Thoracic aorta (tissue), 2 donors: ENCODE results near the gene CAMKMT. TPM values are rescaled to one million over a fixed set of nuclear protein-coding genes. Genes with fewer than 3 reads are reported as not detected.

Source experiments
- ATAC-seq: fragments of 150-250 bp; one replicate; pipeline ENCODE4 v1.8.0; 2017; ENCODE audit warnings: low read depth; ENCODE audit not compliant: insufficient number of reproducible peaks, low FRiP score
- DNase-seq: peaks from one replicate; pipeline ENCODE4 v3.0.0-alpha.2; 2020; ENCODE audit warnings: low spot score
- H3K27ac ChIP-seq, 2 donors: fragments of 200-600 bp; sonication (generic); 1 replicate in 1 of 2; 2 replicates in 1 of 2; pipeline ENCODE4 v1.5.1; 2016; ENCODE audit warnings: mild to moderate bottlenecking in 2 of 2, moderate library complexity in 2 of 2
- H3K27me3 ChIP-seq: fragments of 200-600 bp; sonication (generic); replicated peaks from 2 replicates; pipeline ENCODE4 v1.6.0; 2016; ENCODE audit warnings: mild to moderate bottlenecking; ENCODE audit not compliant: insufficient read depth
- H3K36me3 ChIP-seq: fragments of 200-600 bp; sonication (generic); one replicate; pipeline ENCODE4 v1.5.1; 2016
- H3K4me1 ChIP-seq, 2 donors: fragments of 200-600 bp; sonication (generic); 1 replicate in 1 of 2; 2 replicates in 1 of 2; pipeline versions ENCODE4 v1.5.1 to v1.6.0; 2016; ENCODE audit warnings: low read depth in 2 of 2, mild to moderate bottlenecking in 1 of 2; ENCODE audit not compliant: control insufficient read depth in 1 of 2
- H3K4me3 ChIP-seq: fragments of 200-600 bp; sonication (generic); 2 replicates; pipeline ENCODE4 v1.5.1; 2016; ENCODE audit warnings: mild to moderate bottlenecking
- H3K9me3 ChIP-seq: fragments of 200-600 bp; sonication (generic); 2 replicates; pipeline ENCODE4 v1.5.1; 2016
- CTCF ChIP-seq: fragments of 200-600 bp; sonication (generic); IDR thresholded peaks from one replicate; pipeline ENCODE4 v1.5.1; 2019; ENCODE audit warnings: antibody characterized with exemption
- total RNA-seq, 2 donors: library from RNA; depleted of rRNA; stranded (reverse); fragments of >200 nt; gene quantifications; one replicate each; pipeline versions ENCODE4 v1.1.0 to v1.2.3, GENCODE V29; 2016

The CAMKMT gene
- total RNA-seq, 2 donors from 2014 or later, result 4.7 to 11.6 TPM

DNA sequence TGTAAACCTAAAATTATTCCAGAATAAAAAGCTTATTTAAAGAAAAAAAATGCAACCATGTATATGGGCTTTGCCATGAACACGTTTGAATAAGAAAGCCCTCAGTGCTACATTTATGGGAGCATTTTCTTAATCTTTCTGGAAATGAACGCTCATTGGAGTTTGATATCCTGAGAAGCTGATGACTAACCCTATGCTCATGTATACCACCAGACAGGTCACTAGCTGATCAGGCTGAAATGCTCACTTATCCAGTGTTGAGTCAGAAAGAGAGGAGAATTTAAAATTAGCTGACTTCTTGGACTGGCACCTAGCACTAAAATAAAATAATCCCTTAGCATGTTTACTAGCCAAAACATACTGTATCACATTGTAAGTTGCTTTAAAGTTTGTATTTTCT lies 324.8 kb downstream of the CAMKMT start:
- Histone ChIP-seq H3K4me1 (no peaks in the 10 kb centered on the region), H3K27ac (no peak overlapping the region), H3K9me3 (no peaks in the 10 kb centered on the region), H3K4me3 (no peak overlapping the region), H3K36me3 (no peaks in the 10 kb centered on the region), H3K27me3 (no peaks in the 10 kb centered on the region)
- TF ChIP-seq CTCF, result no peak
- no peak for ATAC-seq
- DNase-seq, result no peak

DNA sequence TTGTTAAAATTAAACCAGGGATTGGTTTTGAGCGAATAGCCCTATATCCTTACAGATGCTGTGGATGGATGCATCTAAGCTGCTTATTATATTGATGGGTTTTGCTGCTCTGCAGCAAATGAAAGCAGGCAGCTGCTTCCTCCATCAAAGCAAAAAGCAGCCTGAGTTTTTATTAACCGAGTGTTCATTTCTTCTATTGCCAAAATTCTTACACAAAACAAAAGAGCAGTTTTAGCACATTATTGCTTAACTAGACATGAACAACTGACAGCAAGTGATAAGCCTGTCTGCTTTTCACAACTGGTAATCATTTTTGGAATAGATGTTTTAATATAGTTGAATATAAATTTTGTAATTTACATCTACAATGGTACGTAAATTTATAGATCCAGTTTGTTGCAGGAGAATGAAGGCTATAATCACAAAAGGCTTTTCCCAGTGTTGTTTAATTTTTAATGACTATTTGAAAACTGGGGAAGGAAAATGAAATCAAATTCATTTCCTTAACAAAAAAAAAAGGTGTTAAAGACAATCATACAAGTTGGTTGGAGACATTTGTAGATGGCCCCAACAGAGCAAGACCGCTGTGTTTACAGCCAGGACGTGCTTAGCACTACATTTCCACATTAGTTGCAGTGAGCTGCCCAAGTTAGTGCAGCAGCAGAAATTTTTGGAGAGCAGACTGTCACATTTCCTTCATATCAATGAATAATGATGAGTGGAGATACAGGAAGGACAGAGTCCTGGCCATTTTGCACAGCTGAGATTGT lies 326.1 kb downstream of the CAMKMT start:
- ATAC-seq, result no peak
- Histone ChIP-seq H3K4me1 (no peaks in the 10 kb centered on the region), H3K9me3 (no peaks in the 10 kb centered on the region), H3K27ac (no peak overlapping the region), H3K36me3 (no peaks in the 10 kb centered on the region), H3K4me3 (no peak overlapping the region), H3K27me3 (no peaks in the 10 kb centered on the region)
- TF ChIP-seq CTCF, result no peak
- DNase-seq, result no peak

DNA sequence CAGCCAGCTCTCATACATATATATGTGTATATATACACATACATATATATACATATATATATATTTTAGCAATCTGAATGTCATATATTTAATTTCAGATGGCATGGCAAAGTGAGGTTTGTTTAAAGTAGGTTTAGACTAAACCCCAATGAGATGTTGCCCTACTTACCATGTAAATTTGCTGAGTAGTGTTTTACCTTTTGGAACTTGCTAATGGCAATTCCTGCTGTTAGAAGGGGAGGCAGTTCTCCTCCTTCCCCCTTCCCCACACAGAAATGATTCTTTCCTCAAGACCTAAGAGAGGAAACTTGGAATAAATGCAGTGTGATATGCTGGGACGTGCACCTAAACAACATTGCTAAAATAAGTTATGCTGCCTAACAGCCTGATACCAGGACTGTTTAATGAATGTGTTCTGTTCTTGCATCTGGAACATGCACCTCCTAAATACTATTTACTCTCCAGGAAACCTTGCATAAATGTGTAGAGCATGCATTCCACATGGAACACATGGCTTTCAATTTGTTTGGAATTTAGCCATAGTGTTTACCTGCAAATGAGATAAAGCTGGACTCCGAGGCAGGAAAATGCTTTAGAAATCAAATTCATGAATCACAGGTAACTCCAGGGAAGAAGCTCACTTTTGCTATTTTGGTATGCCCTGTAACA lies 326.8 kb downstream of the CAMKMT start:
- no peak for DNase-seq
- no peak for ATAC-seq
- H3K27me3 ChIP-seq, result no peaks in the 10 kb centered on the region
- no peak overlapping the region for H3K4me3 ChIP-seq
- H3K27ac ChIP-seq, result no peak overlapping the region
- no peak for TF ChIP-seq CTCF
- H3K36me3 ChIP-seq, result no peaks in the 10 kb centered on the region
- H3K4me1 ChIP-seq, result no peaks in the 10 kb centered on the region
- no peaks in the 10 kb centered on the region for H3K9me3 ChIP-seq

DNA sequence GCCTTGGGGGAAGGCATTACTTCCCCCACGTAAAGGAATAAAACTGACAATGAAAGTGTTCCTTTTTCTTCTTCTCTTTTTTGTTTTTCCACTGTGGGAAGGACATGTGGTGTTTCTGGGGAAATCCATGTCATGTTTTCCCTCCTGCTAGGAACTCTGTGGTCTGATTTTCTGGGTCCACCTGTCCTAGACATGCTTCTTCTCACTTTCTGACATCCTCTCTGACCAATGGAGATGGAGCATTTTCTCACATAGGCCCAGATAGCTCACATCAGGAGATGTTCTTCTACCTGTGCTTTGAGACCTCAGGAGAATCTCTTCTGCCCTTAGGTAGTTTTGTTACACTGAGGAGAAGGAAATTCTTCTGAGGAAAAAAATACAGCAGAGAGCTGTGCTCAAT lies 327.8 kb downstream of the CAMKMT start:
- DNase-seq (no peak), ATAC-seq (no peak)
- Histone ChIP-seq H3K36me3 (no peaks in the 10 kb centered on the region), H3K4me3 (no peak overlapping the region), H3K27ac (no peak overlapping the region), H3K4me1 (no peaks in the 10 kb centered on the region), H3K9me3 (no peaks in the 10 kb centered on the region), H3K27me3 (no peaks in the 10 kb centered on the region)
- TF ChIP-seq CTCF, result no peak

GRCh38 chr2:44691174-44691785 lies 329.5 kb downstream of the CAMKMT start:
- Histone ChIP-seq H3K27me3 (no peaks in the 10 kb centered on the region), H3K9me3 (no peaks in the 10 kb centered on the region), H3K27ac (no peak overlapping the region), H3K4me1 (no peaks in the 10 kb centered on the region), H3K36me3 (no peaks in the 10 kb centered on the region), H3K4me3 (no peak overlapping the region)
- DNase-seq (no peak), ATAC-seq (no peak)
- TF ChIP-seq CTCF, result no peak
